GM13977 (cell line): ENCODE data around the gene AGBL4.

Experiments
- DNase-seq: peaks from one replicate; pipeline ENCODE4 v3.0.0; 2012; ENCODE audit warnings: low spot score
- in situ Hi-C: fragments of 300-500 bp; cut with MboI; formaldehyde crosslinking; loops from one replicate; pipeline ENCODE4 v1.12.0; 2022; ENCODE audit warnings: low sequenced_read_pairs, low pct_unique_long_range_greater_than_20kb, mixed read lengths, inconsistent platforms; ENCODE audit not compliant: unreplicated experiment
- TF ChIP-seq, protein P1 (sequence below): IDR thresholded peaks from 2 replicates; pipeline ENCODE4 v1.5.1; 2012; ENCODE audit warnings: mild to moderate bottlenecking, control low read depth; ENCODE audit not compliant: insufficient read depth; ENCODE audit errors: extremely low read depth, missing control alignments

AGBL4 gene

GRCh38 chr1:49416758-49417157 lies 607.0 kb downstream of the AGBL4 start:
- in situ Hi-C loops: no loop called here
- DNase-seq: no peak
- TF ChIP-seq, protein P1, sequence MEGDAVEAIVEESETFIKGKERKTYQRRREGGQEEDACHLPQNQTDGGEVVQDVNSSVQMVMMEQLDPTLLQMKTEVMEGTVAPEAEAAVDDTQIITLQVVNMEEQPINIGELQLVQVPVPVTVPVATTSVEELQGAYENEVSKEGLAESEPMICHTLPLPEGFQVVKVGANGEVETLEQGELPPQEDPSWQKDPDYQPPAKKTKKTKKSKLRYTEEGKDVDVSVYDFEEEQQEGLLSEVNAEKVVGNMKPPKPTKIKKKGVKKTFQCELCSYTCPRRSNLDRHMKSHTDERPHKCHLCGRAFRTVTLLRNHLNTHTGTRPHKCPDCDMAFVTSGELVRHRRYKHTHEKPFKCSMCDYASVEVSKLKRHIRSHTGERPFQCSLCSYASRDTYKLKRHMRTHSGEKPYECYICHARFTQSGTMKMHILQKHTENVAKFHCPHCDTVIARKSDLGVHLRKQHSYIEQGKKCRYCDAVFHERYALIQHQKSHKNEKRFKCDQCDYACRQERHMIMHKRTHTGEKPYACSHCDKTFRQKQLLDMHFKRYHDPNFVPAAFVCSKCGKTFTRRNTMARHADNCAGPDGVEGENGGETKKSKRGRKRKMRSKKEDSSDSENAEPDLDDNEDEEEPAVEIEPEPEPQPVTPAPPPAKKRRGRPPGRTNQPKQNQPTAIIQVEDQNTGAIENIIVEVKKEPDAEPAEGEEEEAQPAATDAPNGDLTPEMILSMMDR: no peak

DNA sequence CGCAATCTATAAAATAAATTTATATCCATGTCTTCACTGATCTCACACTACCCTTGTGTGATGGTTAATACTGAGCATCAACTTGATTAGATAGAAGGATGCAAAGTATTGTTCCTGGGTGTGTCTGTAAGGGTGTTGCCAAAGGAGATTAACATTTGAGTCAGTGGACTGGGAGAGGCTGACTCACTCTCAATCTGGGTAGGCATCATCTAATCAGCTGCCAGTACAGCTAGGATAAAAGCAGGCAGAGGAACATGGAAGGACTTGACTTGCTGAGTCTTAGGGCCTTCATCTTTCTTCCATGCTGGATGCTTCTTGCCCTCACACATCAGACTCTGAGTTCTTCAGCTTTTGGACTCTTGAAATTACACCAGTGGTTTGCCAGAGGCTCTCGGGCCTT lies 615.4 kb downstream of the AGBL4 start:
- in situ Hi-C loops: no loop called here
- TF ChIP-seq, protein P1: no peak
- DNase-seq: no peak

- TF ChIP-seq, protein P1: no peak
- in situ Hi-C loops: no loop called here
- no peak for DNase-seq
Observed at GRCh38 chr1:49397086-49397485, 626.7 kb downstream of the AGBL4 start.

DNA sequence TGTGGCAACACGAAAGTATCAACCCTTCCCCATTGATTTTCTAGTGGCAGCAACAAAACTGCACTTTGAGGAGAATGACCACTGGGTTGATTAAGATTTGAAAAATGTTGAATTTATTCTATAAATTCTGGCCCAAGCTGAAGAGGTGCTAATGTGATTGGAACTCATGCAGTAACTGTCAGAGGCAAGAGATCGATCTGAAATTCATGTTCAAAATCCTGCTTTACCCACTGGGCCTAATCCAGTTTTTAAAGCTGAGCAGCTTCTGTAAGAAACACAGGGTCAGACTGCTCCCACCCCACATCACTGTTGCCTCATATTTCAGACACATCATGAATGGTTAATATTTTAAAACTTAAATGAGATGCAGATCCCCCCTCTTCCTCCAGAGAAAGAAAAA lies 629.6 kb downstream of the AGBL4 start:
- TF ChIP-seq, protein P1: no peak
- in situ Hi-C loops: no loop called here
- DNase-seq: no peak

DNA sequence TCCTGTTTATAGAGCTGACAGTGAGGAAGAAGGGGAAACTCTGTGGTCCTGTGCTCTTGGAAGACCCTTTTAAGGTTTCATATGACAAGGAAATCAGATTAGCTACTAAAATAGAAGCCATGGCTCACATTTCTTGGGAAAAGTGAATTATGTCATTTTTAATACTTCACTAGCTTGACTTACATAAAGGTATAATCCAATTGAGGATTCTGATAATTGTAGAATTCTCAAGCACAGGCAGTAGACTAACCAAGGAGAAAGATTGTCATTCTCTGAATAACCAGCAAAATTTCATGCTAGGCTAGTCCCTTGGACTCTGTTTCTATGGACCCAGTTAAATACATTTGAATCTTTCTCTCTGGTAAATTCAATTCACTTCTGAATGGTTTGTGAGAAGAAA lies 634.1 kb downstream of the AGBL4 start:
- TF ChIP-seq, protein P1: no peak
- in situ Hi-C loops: no loop called here
- no peak for DNase-seq

DNA sequence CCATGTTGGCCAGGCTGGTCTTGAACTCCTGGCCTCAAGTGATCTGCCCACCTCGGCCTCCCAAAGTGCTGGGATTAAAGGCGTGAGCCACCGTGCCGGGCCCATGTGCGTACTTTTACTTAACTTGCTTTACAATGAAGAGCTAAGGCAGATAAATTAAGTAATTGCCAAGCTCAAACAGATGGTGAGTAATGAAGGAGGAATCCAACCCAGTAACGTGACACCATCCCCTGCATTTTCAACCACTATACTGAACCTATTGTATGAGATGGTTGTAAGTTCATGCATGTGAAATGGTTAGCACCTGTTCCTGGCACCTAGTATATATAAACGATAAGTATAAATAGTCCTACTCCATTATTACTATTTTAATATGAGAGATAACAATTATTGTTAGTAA lies 659.1 kb downstream of the AGBL4 start:
- no peak for DNase-seq
- in situ Hi-C loops: no loop called here
- TF ChIP-seq, protein P1: no peak

- in situ Hi-C loops: no loop called here
- no peak for DNase-seq
- TF ChIP-seq, protein P1: no peak
Observed at GRCh38 chr1:49363628-49364027, 660.1 kb downstream of the AGBL4 start.
